Esophagus muscularis mucosa (tissue), 4 donors: Measurements from ENCODE around the gene LEUTX. TPM values are rescaled to one million over a fixed set of nuclear protein-coding genes. Genes with fewer than 3 reads are reported as not detected.

Experiments
- DNase-seq: peaks from one replicate; pipeline ENCODE4 v3.0.0-alpha.2; 2017; ENCODE audit errors: extremely low spot score
- H3K27ac ChIP-seq, 4 donors: fragments of 200-600 bp; sonication (generic); replicated peaks in 1 of 4; 1 replicate in 3 of 4; 2 replicates in 1 of 4; pipeline ENCODE4 v1.5.1; 2016 to 2019; ENCODE audit warnings: mild to moderate bottlenecking in 1 of 4
- H3K27me3 ChIP-seq, 4 donors: fragments of 200-600 bp; sonication (generic); one replicate each; pipeline versions ENCODE4 v1.5.1 to v1.6.0; 2016 to 2019
- H3K36me3 ChIP-seq, 4 donors: fragments of 200-600 bp; sonication (generic); one replicate each; pipeline ENCODE4 v1.5.1; 2016 to 2019
- H3K4me1 ChIP-seq, 4 donors: fragments of 200-600 bp; sonication (generic); one replicate each; pipeline ENCODE4 v1.5.1; 2016 to 2019
- H3K4me3 ChIP-seq, 4 donors: fragments of 200-600 bp; sonication (generic); 1 replicate in 2 of 4; 2 replicates in 2 of 4; pipeline ENCODE4 v1.5.1; 2016 to 2019; ENCODE audit warnings: mild to moderate bottlenecking in 4 of 4, moderate library complexity in 1 of 4
- H3K9me3 ChIP-seq, 4 donors: fragments of 200-600 bp; sonication (generic); 1 replicate in 3 of 4; 2 replicates in 1 of 4; pipeline ENCODE4 v1.5.1; 2016 to 2019
- EP300 ChIP-seq: sonication (generic); formaldehyde crosslinking; IDR thresholded peaks from one replicate; pipeline ENCODE4 v1.6.1; 2017; ENCODE audit warnings: antibody characterized with exemption
- POLR2A ChIP-seq: fragments of 450-650 bp; IDR thresholded peaks from one replicate; pipeline ENCODE4 v1.6.1; 2017; ENCODE audit warnings: antibody characterized with exemption, moderate library complexity, mild to moderate bottlenecking, low read depth
- POLR2AphosphoS5 ChIP-seq, 2 donors: sonication (generic); formaldehyde crosslinking; IDR thresholded peaks; one replicate each; pipeline ENCODE4 v1.6.1; 2017; ENCODE audit warnings: antibody characterized with exemption in 2 of 2
- WGBS: methylation state at CpG from one replicate; pipeline ENCODE4 v1.1.5; 2018; 5-methylcytosine and 5-hydroxymethylcytosine counted together
- intact Hi-C: fragments of 100-400 bp; cut with DNase I; formaldehyde crosslinking; loops from one replicate; pipeline ENCODE4 v1.15.1; 2023
- total RNA-seq, 4 donors: library from RNA; depleted of rRNA; stranded (reverse); fragments of >200 nt; gene quantifications; one replicate each; pipeline versions ENCODE4 v1.1.0 to v1.2.1, GENCODE V29; 2016
- TF ChIP-seq, protein P1 (sequence below), 3 experiments: fragments of 200-600 bp in 2 of 3; fragments of 450-650 bp in 1 of 3; sonication (generic) in 2 of 3; IDR thresholded peaks; one replicate each; pipeline ENCODE4 v1.5.1; 2017 to 2019; ENCODE audit warnings: antibody characterized with exemption in 3 of 3, mild to moderate bottlenecking in 2 of 3, moderate library complexity in 1 of 3

The LEUTX gene
- total RNA-seq, 4 donors from 2014 or later = not detected

DNA sequence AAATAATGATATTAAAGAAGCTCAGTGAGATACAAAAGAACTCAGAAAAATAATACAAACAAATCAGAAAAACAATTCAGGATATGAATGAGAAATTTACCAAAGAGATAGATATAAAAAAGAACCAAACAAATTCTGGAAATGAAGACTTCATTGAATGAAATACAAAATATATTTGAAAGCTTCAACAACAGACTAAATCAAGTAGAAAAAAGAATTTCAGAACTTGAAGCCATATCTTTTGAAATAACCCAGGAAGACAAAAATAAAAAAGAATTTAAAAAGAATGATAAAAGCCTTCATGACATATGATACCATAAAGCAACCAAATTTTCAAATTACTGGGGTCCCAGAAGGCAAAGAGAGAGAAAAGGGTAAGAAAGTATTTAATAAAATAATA, 9.6 kb downstream of the LEUTX start:
- H3K36me3 ChIP-seq = no peaks in the 10 kb centered on the region
- H3K27me3 ChIP-seq = peaks cover 0 to 25% (median 0%) of the 10 kb centered on the region in 4 donors
- H3K4me3 ChIP-seq = no peak overlapping the region
- H3K9me3 ChIP-seq = peaks cover 0 to 19% (median 12%) of the 10 kb centered on the region in 4 donors
- intact Hi-C loops = no loop called here
- DNase-seq = no peak
- peaks cover 0 to 5% (median 2%) of the 10 kb centered on the region in 4 donors for H3K4me1 ChIP-seq
- H3K27ac ChIP-seq = no peak overlapping the region
- no peak for TF ChIP-seq EP300
- no peak for TF ChIP-seq POLR2AphosphoS5 (IDR thresholded peaks at IDR 0.05)
- TF ChIP-seq, protein P1, sequence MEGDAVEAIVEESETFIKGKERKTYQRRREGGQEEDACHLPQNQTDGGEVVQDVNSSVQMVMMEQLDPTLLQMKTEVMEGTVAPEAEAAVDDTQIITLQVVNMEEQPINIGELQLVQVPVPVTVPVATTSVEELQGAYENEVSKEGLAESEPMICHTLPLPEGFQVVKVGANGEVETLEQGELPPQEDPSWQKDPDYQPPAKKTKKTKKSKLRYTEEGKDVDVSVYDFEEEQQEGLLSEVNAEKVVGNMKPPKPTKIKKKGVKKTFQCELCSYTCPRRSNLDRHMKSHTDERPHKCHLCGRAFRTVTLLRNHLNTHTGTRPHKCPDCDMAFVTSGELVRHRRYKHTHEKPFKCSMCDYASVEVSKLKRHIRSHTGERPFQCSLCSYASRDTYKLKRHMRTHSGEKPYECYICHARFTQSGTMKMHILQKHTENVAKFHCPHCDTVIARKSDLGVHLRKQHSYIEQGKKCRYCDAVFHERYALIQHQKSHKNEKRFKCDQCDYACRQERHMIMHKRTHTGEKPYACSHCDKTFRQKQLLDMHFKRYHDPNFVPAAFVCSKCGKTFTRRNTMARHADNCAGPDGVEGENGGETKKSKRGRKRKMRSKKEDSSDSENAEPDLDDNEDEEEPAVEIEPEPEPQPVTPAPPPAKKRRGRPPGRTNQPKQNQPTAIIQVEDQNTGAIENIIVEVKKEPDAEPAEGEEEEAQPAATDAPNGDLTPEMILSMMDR (IDR thresholded peaks at IDR 0.05) = no peak
- no peak for TF ChIP-seq POLR2A

DNA sequence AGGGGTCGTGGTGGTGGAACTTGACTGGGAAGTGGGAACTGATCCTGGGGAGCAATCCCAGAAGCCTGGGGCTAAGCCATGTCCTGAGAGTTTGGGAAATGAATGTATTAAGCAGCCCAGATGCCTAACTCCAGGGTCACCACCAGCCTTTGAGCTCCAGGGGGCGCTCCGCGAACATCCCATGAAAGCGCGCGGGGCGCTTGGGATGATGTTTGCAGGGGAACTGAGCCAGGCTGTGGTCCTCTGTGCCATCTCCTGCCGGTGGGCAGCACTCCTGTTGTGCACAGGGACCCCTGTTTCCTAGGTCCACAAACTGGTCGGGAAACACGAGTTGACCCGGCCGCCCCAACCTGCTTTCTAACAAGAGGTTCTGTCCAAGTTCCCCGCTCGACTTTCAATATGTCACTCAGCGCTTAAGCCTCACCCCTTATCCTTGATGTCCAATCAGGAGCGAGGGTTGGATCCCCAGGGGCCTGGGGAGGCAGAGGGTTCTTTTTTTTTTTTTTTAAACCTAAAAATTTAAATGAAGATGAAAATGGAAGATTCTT, 14.4 kb downstream of the LEUTX start:
- intact Hi-C loops = loop anchor here (2.0 kb wide), 2 partner anchors 52 to 176 kb away; no protein-coding TSS in a partner anchor
- no peaks in the 10 kb centered on the region for H3K36me3 ChIP-seq
- no peak overlapping the region for H3K27ac ChIP-seq
- DNase-seq = peak; percentile 94
- TF ChIP-seq, protein P1 (IDR thresholded peaks at IDR 0.05) = peak; percentile 87 to 92 (median 87)
- TF ChIP-seq POLR2AphosphoS5 (IDR thresholded peaks at IDR 0.05) (peak in 1 of 2 donors; percentile 53), EP300 (no peak)
- peaks cover 0 to 10% (median 0%) of the 10 kb centered on the region in 4 donors for H3K27me3 ChIP-seq
- peaks cover 0 to 6% (median 3%) of the 10 kb centered on the region in 4 donors for H3K4me1 ChIP-seq
- 0% methylated on average over 9 of the region's 17 CpGs for WGBS
- H3K4me3 ChIP-seq = peak overlapping the region; percentile 46 to 61 (median 51)
- H3K9me3 ChIP-seq = peaks cover 0 to 10% (median 3%) of the 10 kb centered on the region in 4 donors

DNA sequence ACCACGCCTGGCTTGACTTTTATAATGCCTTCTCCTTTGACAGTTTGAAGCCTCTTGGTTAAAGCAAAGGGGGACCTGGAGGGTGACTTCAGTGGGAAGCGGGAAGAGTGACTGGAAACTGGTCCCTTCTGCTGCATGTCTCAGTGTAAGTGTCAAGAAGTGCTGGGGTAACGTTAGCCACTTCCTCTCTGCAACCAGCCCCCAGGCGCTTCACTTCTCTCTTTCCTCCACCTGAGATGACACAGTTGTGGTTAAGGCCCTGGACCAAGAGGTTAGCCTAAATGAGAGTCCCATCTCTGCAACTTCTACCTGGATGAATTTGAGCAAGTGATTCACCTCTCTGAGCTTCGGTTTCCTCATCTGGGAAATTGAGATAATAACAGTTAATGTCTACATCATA, 16.3 kb downstream of the LEUTX start:
- intact Hi-C loops = loop anchor here (5.0 kb wide), 1 partner anchor 427 kb away; no protein-coding TSS in a partner anchor
- 71% methylated on average over 5 of the region's 5 CpGs for WGBS
- Histone ChIP-seq H3K36me3 (no peaks in the 10 kb centered on the region), H3K27ac (no peak overlapping the region), H3K9me3 (no peaks in the 10 kb centered on the region), H3K4me1 (peaks cover 0 to 6% (median 3%) of the 10 kb centered on the region in 4 donors), H3K4me3 (no peak overlapping the region), H3K27me3 (peaks cover 0 to 5% (median 0%) of the 10 kb centered on the region in 4 donors)
- TF ChIP-seq POLR2AphosphoS5 (IDR thresholded peaks at IDR 0.05) (no peak), EP300 (no peak), POLR2A (no peak)
- TF ChIP-seq, protein P1 (IDR thresholded peaks at IDR 0.05) = no peak
- no peak for DNase-seq

DNA sequence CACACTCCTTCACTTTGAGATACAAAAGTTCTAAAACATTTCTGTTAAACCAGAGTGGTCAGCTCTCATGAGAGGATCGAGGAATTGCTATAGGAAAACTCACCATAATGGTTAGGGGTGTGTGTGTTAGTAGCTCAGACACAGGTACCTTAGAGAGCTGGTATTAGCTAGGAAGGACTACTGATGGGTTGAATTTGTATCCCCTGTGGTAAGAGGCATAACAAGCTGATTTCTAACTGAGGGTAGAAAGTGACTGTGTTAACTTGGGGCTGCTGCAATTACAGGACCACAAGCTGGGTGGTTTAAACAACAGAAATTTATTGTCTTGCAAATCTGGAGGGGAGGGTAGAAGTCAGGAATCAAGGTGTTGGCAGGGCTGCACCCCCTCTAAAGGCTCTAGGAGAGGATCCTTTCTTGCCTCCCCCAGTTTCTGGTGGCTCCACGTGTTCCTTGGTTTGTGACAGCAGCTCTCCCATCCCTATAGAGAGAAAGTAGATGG, 17.4 kb downstream of the LEUTX start:
- intact Hi-C loops = loop anchor here (5.0 kb wide), 1 partner anchor 426 kb away; no protein-coding TSS in a partner anchor
- WGBS = 26% methylated on average over 2 of the region's 2 CpGs
- H3K27ac ChIP-seq = no peak overlapping the region
- H3K9me3 ChIP-seq = no peaks in the 10 kb centered on the region
- no peak for DNase-seq
- no peaks in the 10 kb centered on the region for H3K36me3 ChIP-seq
- peaks cover 0 to 6% (median 3%) of the 10 kb centered on the region in 4 donors for H3K4me1 ChIP-seq
- TF ChIP-seq, protein P1 (IDR thresholded peaks at IDR 0.05) = no peak
- TF ChIP-seq EP300 (no peak), POLR2AphosphoS5 (IDR thresholded peaks at IDR 0.05) (no peak), POLR2A (no peak)
- peaks cover 0 to 5% (median 0%) of the 10 kb centered on the region in 4 donors for H3K27me3 ChIP-seq
- H3K4me3 ChIP-seq = no peak overlapping the region
